H1 (cell line): ENCODE results near the gene GARNL3. TPM values are rescaled to one million over a fixed set of nuclear protein-coding genes. Genes with fewer than 3 reads are reported as not detected.

Experiments used
- CTCF ChIA-PET: fragments of 300-600 bp; sonication (Branson Sonifier 250); formaldehyde crosslinking; loops from one replicate; lab custom pipeline; 2021; ENCODE audit not compliant: partially characterized antibody; lab: Charles Lee
- POLR2A ChIA-PET: fragments of 300-600 bp; sonication (Branson Sonifier 250); formaldehyde crosslinking; loops from one replicate; lab custom pipeline; 2021; ENCODE audit warnings: inconsistent platforms; ENCODE audit not compliant: partially characterized antibody; lab: Charles Lee
- DNase-seq, 2 experiments: peaks; one replicate each; pipeline versions ENCODE4 v3.0.0 to v3.0.0-alpha.2; 2010 to 2022; ENCODE audit warnings: low spot score in 2 of 2, low read depth in 1 of 2, mixed read lengths in 1 of 2
- FAIRE-seq: peaks from 2 replicates; lab custom pipeline; 2011; peaks lifted over from hg19 to GRCh38; lab: Jason Lieb, UNC
- H2AFZ ChIP-seq: 2 replicates; pipeline ENCODE4 v1.8.1; 2012; ENCODE audit warnings: low read length, inconsistent platforms
- H2AK5ac ChIP-seq: 2 replicates; pipeline ENCODE4 v1.6.1; 2013; ENCODE audit warnings: low read depth, low read length
- H2BK120ac ChIP-seq: replicated peaks from 2 replicates; pipeline ENCODE3; 2013; ENCODE audit warnings: low read depth, low read length, inconsistent platforms
- H2BK12ac ChIP-seq: 2 replicates; pipeline ENCODE4 v1.6.1; 2013; ENCODE audit warnings: low read depth, low read length
- H2BK15ac ChIP-seq: 2 replicates; pipeline ENCODE4 v1.6.1; 2013; ENCODE audit warnings: low read length
- H2BK20ac ChIP-seq: 2 replicates; pipeline ENCODE4 v1.6.1; 2013; ENCODE audit warnings: low read length
- H2BK5ac ChIP-seq: 2 replicates; pipeline ENCODE4 v1.6.1; 2013; ENCODE audit warnings: low read depth, low read length
- H3K14ac ChIP-seq: 2 replicates; pipeline ENCODE4 v1.6.1; 2013; ENCODE audit warnings: inconsistent platforms; ENCODE audit not compliant: insufficient read length
- H3K18ac ChIP-seq: 2 replicates; pipeline ENCODE4 v1.6.1; 2013; ENCODE audit warnings: low read length; ENCODE audit errors: extremely low read depth
- H3K23ac ChIP-seq: 2 replicates; pipeline ENCODE4 v1.6.1; 2013; ENCODE audit warnings: inconsistent platforms; ENCODE audit not compliant: insufficient read length
- H3K23me2 ChIP-seq: 2 replicates; pipeline ENCODE4 v1.6.1; 2013; ENCODE audit warnings: low read depth, low read length
- H3K27ac ChIP-seq: 2 replicates; pipeline ENCODE4 v1.6.1; 2011; ENCODE audit warnings: low read depth, low read length, inconsistent platforms
- H3K27me3 ChIP-seq, 4 experiments: replicated peaks in 1 of 4; 1 replicate in 1 of 4; 2 replicates in 3 of 4; pipeline versions ENCODE4 v1.6.1 to v1.8.1; 2011 to 2013; ENCODE audit warnings: low read length in 3 of 4, mild to moderate bottlenecking in 3 of 4, inconsistent platforms in 2 of 4, mixed read lengths in 2 of 4, moderate library complexity in 1 of 4; ENCODE audit not compliant: control insufficient read depth in 3 of 4, insufficient read depth in 3 of 4; ENCODE audit errors: extremely low read depth in 1 of 4
- H3K36me3 ChIP-seq, 4 experiments: 2 replicates each; pipeline versions ENCODE4 v1.6.1 to v1.8.1; 2011 to 2013; ENCODE audit warnings: mild to moderate bottlenecking in 4 of 4, low read length in 3 of 4, moderate library complexity in 2 of 4, control low read depth in 1 of 4, inconsistent platforms in 1 of 4; ENCODE audit not compliant: insufficient read depth in 4 of 4, control insufficient read depth in 2 of 4
- H3K4ac ChIP-seq: replicated peaks from 2 replicates; pipeline ENCODE3; 2013; ENCODE audit warnings: low read length, low read depth, mixed read lengths, inconsistent platforms; ENCODE audit not compliant: insufficient read length
- H3K4me1 ChIP-seq, 4 experiments: replicated peaks in 1 of 4; 1 replicate in 1 of 4; 2 replicates in 3 of 4; pipeline versions ENCODE4 v1.6.1 to v1.8.1; 2011 to 2013; ENCODE audit warnings: low read length in 3 of 4, inconsistent platforms in 2 of 4, mixed read lengths in 1 of 4; ENCODE audit not compliant: insufficient read depth in 4 of 4, control insufficient read depth in 3 of 4
- H3K4me2 ChIP-seq, 2 experiments: 2 replicates each; pipeline versions ENCODE4 v1.6.1 to v1.8.1; 2011 to 2013; ENCODE audit warnings: low read depth in 2 of 2, low read length in 2 of 2, control low read depth in 1 of 2, inconsistent platforms in 1 of 2, mild to moderate bottlenecking in 1 of 2; ENCODE audit not compliant: insufficient read depth in 1 of 2
- H3K4me3 ChIP-seq, 4 experiments: fragments of 200-600, 300-600 bp in 1 of 4; sonication (generic), shearing (Covaris generic), sonication (Bioruptor Twin) in 1 of 4; 2 replicates each; pipeline versions ENCODE4 v1.5.1 to v1.8.1; 2011 to 2016; ENCODE audit warnings: low read length in 4 of 4, low read depth in 3 of 4, control low read depth in 2 of 4, inconsistent platforms in 2 of 4, mild to moderate bottlenecking in 2 of 4, mixed read lengths in 1 of 4, moderate library complexity in 1 of 4; ENCODE audit not compliant: insufficient read depth in 2 of 4; ENCODE audit errors: extremely low read depth in 1 of 4
- H3K56ac ChIP-seq: replicated peaks from 2 replicates; pipeline ENCODE3; 2013; ENCODE audit warnings: low read depth, mild to moderate bottlenecking, mixed read lengths, low read length, inconsistent platforms; ENCODE audit not compliant: insufficient read length
- H3K79me1 ChIP-seq: 2 replicates; pipeline ENCODE4 v1.6.1; 2013; ENCODE audit warnings: low read depth, low read length, control low read depth
- H3K79me2 ChIP-seq, 2 experiments: 2 replicates each; pipeline versions ENCODE4 v1.6.1 to v1.8.1; 2012 to 2013; ENCODE audit warnings: low read length in 2 of 2, mild to moderate bottlenecking in 2 of 2, inconsistent platforms in 1 of 2; ENCODE audit not compliant: insufficient read depth in 2 of 2, control insufficient read depth in 1 of 2
- H3K9ac ChIP-seq, 4 experiments: replicated peaks in 1 of 4; 1 replicate in 1 of 4; 2 replicates in 3 of 4; pipeline versions ENCODE4 v1.6.1 to v1.8.1; 2011 to 2013; ENCODE audit warnings: low read depth in 3 of 4, low read length in 3 of 4, control low read depth in 2 of 4, mild to moderate bottlenecking in 2 of 4, moderate library complexity in 2 of 4, inconsistent platforms in 1 of 4; ENCODE audit errors: extremely low read depth in 1 of 4
- H3K9me3 ChIP-seq, 2 experiments: 2 replicates each; pipeline versions ENCODE4 v1.6.1 to v1.8.1; 2012 to 2013; ENCODE audit warnings: mild to moderate bottlenecking in 2 of 2, moderate library complexity in 2 of 2, control low read depth in 1 of 2, inconsistent platforms in 1 of 2, low read depth in 1 of 2, low read length in 1 of 2, mixed read lengths in 1 of 2; ENCODE audit not compliant: insufficient read depth in 2 of 2
- H4K20me1 ChIP-seq, 2 experiments: replicated peaks in 1 of 2; 2 replicates each; pipeline versions ENCODE3 to v1.8.1; 2011 to 2013; ENCODE audit warnings: inconsistent platforms in 2 of 2, low read length in 2 of 2, mild to moderate bottlenecking in 1 of 2; ENCODE audit not compliant: insufficient read depth in 2 of 2, control insufficient read depth in 1 of 2
- H4K5ac ChIP-seq: 2 replicates; pipeline ENCODE4 v1.6.1; 2013; ENCODE audit warnings: low read length, low read depth, mixed read lengths, inconsistent platforms; ENCODE audit not compliant: insufficient read length
- H4K8ac ChIP-seq: 2 replicates; pipeline ENCODE4 v1.8.0; 2013; ENCODE audit warnings: mild to moderate bottlenecking, moderate library complexity, low read length, inconsistent platforms; ENCODE audit not compliant: insufficient read depth; ENCODE audit errors: extremely low read depth
- H4K91ac ChIP-seq: replicated peaks from 2 replicates; pipeline ENCODE3; 2013; ENCODE audit warnings: low read length, mixed read lengths, inconsistent platforms; ENCODE audit not compliant: insufficient read length
- CREB1 ChIP-seq: IDR thresholded peaks from 2 replicates; pipeline ENCODE4 v1.6.1; 2012; ENCODE audit warnings: inconsistent platforms
- EP300 ChIP-seq, 2 experiments: IDR thresholded peaks; 1 replicate in 1 of 2; 2 replicates in 1 of 2; pipeline ENCODE4 v1.6.1; 2011 to 2012; ENCODE audit warnings: low read depth in 2 of 2, low read length in 2 of 2, mild to moderate bottlenecking in 2 of 2, borderline replicate concordance in 1 of 2, inconsistent platforms in 1 of 2, moderate library complexity in 1 of 2
- RNF2 ChIP-seq: fragments of 200-900, 300-1000 bp; sonication (generic); IDR thresholded peaks from 2 replicates; pipeline ENCODE4 v1.7.1; 2016; ENCODE audit warnings: borderline replicate concordance, low read depth, mild to moderate bottlenecking, antibody characterized with exemption, low read length; ENCODE audit not compliant: poor library complexity, severe bottlenecking; ENCODE audit errors: missing control alignments
- polyA plus RNA-seq, 7 experiments: library from polyadenylated mRNA; depleted of rRNA in 3 of 7; stranded (reverse) in 5 of 7; unstranded in 2 of 7; fragments of >200 nt in 5 of 7; fragments of 200-250 nt in 2 of 7; gene quantifications; 1 replicate in 5 of 7; 2 replicates in 1 of 7; 4 replicates in 1 of 7; pipeline versions ENCODE4 v1.2.1 to v1.2.3, GENCODE V29; 2011 to 2013; ENCODE audit warnings: missing spikeins in 2 of 7, mixed read lengths in 2 of 7
- total RNA-seq: library from RNA; stranded (reverse); fragmentation: NEBNext Ultra II Directional; extraction: Animal tissue kit (Norgen Biotek cat#: 25700); gene quantifications from 2 replicates; pipeline ENCODE4 v1.2.1, GENCODE V29; 2021

Gene GARNL3
- total and polyA plus RNA-seq, 2 of the 8 experiments (the other 6 are each of a cell fraction or from before 2014, with no cell fraction given) = 6.5 to 18.3 TPM

- no peak overlapping the region for H2BK12ac ChIP-seq
- FAIRE-seq = no peak
- CTCF ChIA-PET = interaction anchor here (0.6 to 1.9 kb wide), 6 partner anchors 13 to 104 kb away, joined by 3 to 6 read pairs (median 4); no protein-coding TSS in a partner anchor
Measured at GRCh38 chr9:127263664-127264063, 910 bp upstream of the GARNL3 start.

More at GRCh38 chr9:127263664-127264063, 910 bp upstream of the GARNL3 start:
- Histone ChIP-seq H3K4me2 (no peak overlapping the region), H2AFZ (no peak overlapping the region), H3K27me3 (no peaks in the 10 kb centered on the region), H4K5ac (no peak overlapping the region), H3K27ac (no peak overlapping the region), H2AK5ac (no peak overlapping the region), H3K4me1 (peaks cover 0 to 6% (median 0%) of the 10 kb centered on the region in 4 experiments; a peak in 3 of 7 replicates), H3K18ac (no peak overlapping the region), H2BK15ac (no peak overlapping the region), H3K4me3 (no peak overlapping the region), H4K20me1 (no peaks in the 10 kb centered on the region), H2BK20ac (no peak overlapping the region), H3K79me1 (no peaks in the 10 kb centered on the region), H3K9ac (no peak overlapping the region), H3K14ac (no peak overlapping the region), H3K23me2 (no peaks in the 10 kb centered on the region), H3K23ac (no peak overlapping the region), H2BK5ac (no peak overlapping the region), H3K56ac (no peak overlapping the region), H3K36me3 (no peaks in the 10 kb centered on the region), H3K79me2 (no peaks in the 10 kb centered on the region), H4K8ac (no peak overlapping the region), H3K9me3 (no peaks in the 10 kb centered on the region), H4K91ac (no peak overlapping the region), H3K4ac (no peak overlapping the region), H2BK120ac (no peak overlapping the region)
- no peak for DNase-seq
- POLR2A ChIA-PET = no interaction called here
- TF ChIP-seq RNF2 = no peak
- TF ChIP-seq CREB1 = no peak
- no peak for TF ChIP-seq EP300 (IDR thresholded peaks at IDR 0.05; ENCODE audit: borderline replicate concordance in 1 of 2, low read depth in 2 of 2, low read length in 2 of 2)
